Mucosa of descending colon (tissue), 3 donors: ENCODE results near the gene POLQ. TPM values are rescaled to one million over a fixed set of nuclear protein-coding genes. Genes with fewer than 3 reads are reported as not detected.
"Not testable (repeated sequence)": the region's sequence is repeated elsewhere in the genome, so short reads cannot be mapped to it uniquely, and the experiment has no call there.

ENCODE experiments used
- ATAC-seq: fragments of 200-7000 bp; cut with Tn5 transposase; one replicate; pipeline ENCODE4 v1.9.1; 2020; ENCODE audit warnings: mild to moderate bottlenecking, moderate library complexity
- DNase-seq, 3 donors: peaks; one replicate each; pipeline ENCODE4 v3.0.0-alpha.2; 2020
- H3K36me3 ChIP-seq: fragments of 200-600 bp; one replicate; pipeline ENCODE4 v1.8.0; 2021; ENCODE audit warnings: low read depth, mild to moderate bottlenecking
- H3K4me1 ChIP-seq: fragments of 200-600 bp; one replicate; pipeline ENCODE4 v1.8.0; 2021; ENCODE audit warnings: low read depth, mild to moderate bottlenecking
- H3K4me3 ChIP-seq: fragments of 200-600 bp; one replicate; pipeline ENCODE4 v1.8.0; 2021; ENCODE audit warnings: mild to moderate bottlenecking
- H3K9me3 ChIP-seq: fragments of 200-600 bp; one replicate; pipeline ENCODE4 v1.8.0; 2021; ENCODE audit warnings: mild to moderate bottlenecking
- intact Hi-C, 2 donors: fragments of 100-400 bp; cut with DNase I in 1 of 2; cut with micrococcal nuclease in 1 of 2; formaldehyde crosslinking; loops; one replicate each; pipeline versions ENCODE4 v1.11.0 to v1.11.1; 2022; cut with DNase I, micrococcal nuclease
- total RNA-seq, 3 donors: library from RNA; stranded (reverse); fragmentation: NEBNext Ultra II Directional in 2 of 3; extraction: Animal tissue kit (Norgen Biotek cat#: 25700) in 2 of 3; gene quantifications; one replicate each; pipeline versions ENCODE4 v1.2.1 to v1.2.4, GENCODE V29; 2021 to 2023
- TF ChIP-seq, protein P1 (sequence below): fragments of 200-600 bp; IDR thresholded peaks from one replicate; pipeline ENCODE4 v1.8.0; 2022; ENCODE audit warnings: antibody characterized with exemption, mild to moderate bottlenecking
- donor health status: DM: no; HTN: no; CAD: no; lungs with moderate emphysema.
- donor health status: DM: no; HTN: no; CAD: no.
- donor health status: DM: no; HTN: yes; CAD: no.

Gene POLQ
- total RNA-seq, 3 donors from 2014 or later: 1.9 to 4.8 (median 3.2) TPM

DNA sequence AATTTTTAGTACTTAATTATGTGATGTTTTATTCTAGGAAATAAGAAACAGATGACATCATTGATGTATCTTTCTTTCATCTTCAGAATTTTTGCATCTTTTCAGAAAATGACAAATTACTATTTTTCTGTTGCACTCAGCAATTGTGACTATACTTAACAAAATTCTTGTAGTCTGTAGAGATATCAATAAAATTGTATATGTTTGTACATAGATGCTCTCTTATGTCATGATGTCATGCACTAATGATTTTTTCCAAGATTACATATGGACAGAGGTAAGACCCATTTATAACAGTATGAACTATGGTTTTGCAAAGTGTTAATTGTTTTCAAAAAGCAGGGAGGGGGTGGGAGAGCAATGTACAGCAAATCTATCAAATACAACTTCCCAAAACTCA is 121.2 kb downstream of the POLQ start:
- no peak overlapping the region for H3K4me3 ChIP-seq
- no peaks in the 10 kb centered on the region for H3K9me3 ChIP-seq
- intact Hi-C loops: no loop called here
- DNase-seq (no peak), ATAC-seq (no peak)
- no peaks in the 10 kb centered on the region for H3K4me1 ChIP-seq
- H3K36me3 ChIP-seq: no peaks in the 10 kb centered on the region
- TF ChIP-seq, protein P1, sequence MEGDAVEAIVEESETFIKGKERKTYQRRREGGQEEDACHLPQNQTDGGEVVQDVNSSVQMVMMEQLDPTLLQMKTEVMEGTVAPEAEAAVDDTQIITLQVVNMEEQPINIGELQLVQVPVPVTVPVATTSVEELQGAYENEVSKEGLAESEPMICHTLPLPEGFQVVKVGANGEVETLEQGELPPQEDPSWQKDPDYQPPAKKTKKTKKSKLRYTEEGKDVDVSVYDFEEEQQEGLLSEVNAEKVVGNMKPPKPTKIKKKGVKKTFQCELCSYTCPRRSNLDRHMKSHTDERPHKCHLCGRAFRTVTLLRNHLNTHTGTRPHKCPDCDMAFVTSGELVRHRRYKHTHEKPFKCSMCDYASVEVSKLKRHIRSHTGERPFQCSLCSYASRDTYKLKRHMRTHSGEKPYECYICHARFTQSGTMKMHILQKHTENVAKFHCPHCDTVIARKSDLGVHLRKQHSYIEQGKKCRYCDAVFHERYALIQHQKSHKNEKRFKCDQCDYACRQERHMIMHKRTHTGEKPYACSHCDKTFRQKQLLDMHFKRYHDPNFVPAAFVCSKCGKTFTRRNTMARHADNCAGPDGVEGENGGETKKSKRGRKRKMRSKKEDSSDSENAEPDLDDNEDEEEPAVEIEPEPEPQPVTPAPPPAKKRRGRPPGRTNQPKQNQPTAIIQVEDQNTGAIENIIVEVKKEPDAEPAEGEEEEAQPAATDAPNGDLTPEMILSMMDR: no peak

DNA sequence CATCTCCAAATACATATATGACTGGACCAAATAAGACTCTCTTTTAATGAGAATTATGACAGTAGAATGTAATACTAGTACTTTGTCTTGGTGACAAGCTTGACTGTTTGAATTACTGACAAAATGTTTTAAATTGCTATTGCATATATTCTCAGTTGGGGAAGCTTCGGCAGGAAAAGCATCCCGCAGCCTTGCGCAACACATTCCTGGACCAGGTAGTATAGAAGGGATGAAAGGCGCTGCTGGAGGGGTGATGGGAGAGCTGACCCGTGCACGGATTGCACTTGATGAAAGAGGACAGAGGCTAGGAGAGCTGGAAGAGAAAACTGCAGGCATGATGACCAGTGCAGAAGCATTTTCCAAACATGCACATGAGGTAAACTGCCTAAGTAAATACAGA is 127.6 kb downstream of the POLQ start:
- DNase-seq (no peak), ATAC-seq (no peak)
- no peaks in the 10 kb centered on the region for H3K9me3 ChIP-seq
- no peak overlapping the region for H3K4me3 ChIP-seq
- intact Hi-C loops: no loop called here
- no peaks in the 10 kb centered on the region for H3K4me1 ChIP-seq
- TF ChIP-seq, protein P1: no peak
- H3K36me3 ChIP-seq: no peaks in the 10 kb centered on the region

GRCh38 chr3:121414924-121415323 is 130.9 kb downstream of the POLQ start:
- DNase-seq: no peak
- TF ChIP-seq, protein P1: no peak
- intact Hi-C loops: no loop called here
- Histone ChIP-seq H3K36me3 (no peaks in the 10 kb centered on the region), H3K4me1 (no peaks in the 10 kb centered on the region), H3K9me3 (no peaks in the 10 kb centered on the region), H3K4me3 (no peak overlapping the region)
- no peak for ATAC-seq

DNA sequence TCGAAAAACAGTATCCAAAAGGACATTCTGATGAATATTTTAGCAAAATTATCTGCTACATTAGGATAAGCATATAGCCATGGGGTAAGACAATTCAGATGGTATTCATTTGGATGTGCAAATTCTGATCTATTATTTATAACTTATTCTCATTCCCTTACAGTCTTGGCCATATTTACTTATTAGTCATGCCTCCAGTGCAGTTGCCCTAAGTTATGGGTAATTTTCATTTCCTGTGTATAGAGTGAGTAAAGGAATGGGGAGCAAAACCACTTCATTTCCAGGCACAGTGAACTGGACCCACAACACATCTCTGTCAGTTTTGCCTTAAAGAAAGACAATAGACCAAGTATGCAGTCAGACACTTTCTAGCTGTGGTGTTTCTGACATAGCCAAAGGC is 134.3 kb downstream of the POLQ start:
- Histone ChIP-seq H3K4me1 (no peaks in the 10 kb centered on the region), H3K4me3 (no peak overlapping the region), H3K9me3 (no peaks in the 10 kb centered on the region), H3K36me3 (no peaks in the 10 kb centered on the region)
- intact Hi-C loops: no loop called here
- no peak for DNase-seq
- TF ChIP-seq, protein P1: no peak
- no peak for ATAC-seq

GRCh38 chr3:121405631-121406030 is 140.2 kb downstream of the POLQ start:
- Histone ChIP-seq H3K4me3 (no peak overlapping the region), H3K4me1 (no peaks in the 10 kb centered on the region), H3K36me3 (no peaks in the 10 kb centered on the region), H3K9me3 (no peaks in the 10 kb centered on the region)
- TF ChIP-seq, protein P1: no peak
- intact Hi-C loops: no loop called here
- DNase-seq (no peak), ATAC-seq (no peak)

DNA sequence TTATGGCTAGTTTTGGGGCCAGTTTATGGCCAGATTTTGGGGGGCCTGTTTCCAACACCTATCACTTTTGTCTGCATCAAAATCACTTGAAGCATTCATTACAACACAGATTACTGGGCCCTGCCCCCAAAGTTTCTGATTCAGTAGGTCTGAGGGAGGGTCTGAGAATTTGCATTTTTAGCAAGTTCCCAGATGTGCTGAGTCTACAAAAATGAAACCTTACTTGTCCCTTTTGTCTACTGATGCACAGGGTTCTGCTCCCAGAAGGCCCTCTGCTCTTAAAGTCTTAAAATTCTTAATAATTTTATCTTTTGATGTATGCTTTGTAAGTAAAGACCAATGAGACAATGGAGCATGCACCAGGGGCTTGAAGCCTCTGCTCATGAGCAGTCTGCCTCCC is 146.0 kb downstream of the POLQ start:
- intact Hi-C loops: no loop called here
- Histone ChIP-seq H3K9me3 (no peaks in the 10 kb centered on the region), H3K4me3 (no peak overlapping the region), H3K36me3 (no peaks in the 10 kb centered on the region), H3K4me1 (no peaks in the 10 kb centered on the region)
- no peak for DNase-seq
- ATAC-seq: no peak
- TF ChIP-seq, protein P1: no peak

DNA sequence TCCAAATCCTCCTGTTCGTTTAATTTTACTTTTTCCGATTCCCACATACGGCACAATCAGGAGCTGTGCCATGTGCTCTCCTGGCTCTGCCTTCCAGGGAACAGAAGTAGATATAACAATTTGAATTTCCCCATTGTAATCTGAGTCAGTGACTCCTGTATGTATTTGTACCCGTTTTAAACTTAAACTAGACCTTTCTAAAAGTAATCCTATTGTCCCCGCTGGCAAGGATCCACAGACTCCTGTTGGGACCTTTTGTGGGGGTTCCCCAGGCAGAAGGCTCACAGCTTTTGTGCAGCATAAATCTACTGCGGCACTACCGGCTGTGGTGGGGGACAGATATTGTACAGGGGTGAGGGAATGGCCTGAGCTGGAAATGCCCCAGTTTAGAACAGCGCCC is 147.7 kb downstream of the POLQ start:
- H3K4me1 ChIP-seq, H3K4me3 ChIP-seq, DNase-seq, intact Hi-C loops, ATAC-seq, H3K9me3 ChIP-seq, H3K36me3 ChIP-seq: not testable (repeated sequence)

DNA sequence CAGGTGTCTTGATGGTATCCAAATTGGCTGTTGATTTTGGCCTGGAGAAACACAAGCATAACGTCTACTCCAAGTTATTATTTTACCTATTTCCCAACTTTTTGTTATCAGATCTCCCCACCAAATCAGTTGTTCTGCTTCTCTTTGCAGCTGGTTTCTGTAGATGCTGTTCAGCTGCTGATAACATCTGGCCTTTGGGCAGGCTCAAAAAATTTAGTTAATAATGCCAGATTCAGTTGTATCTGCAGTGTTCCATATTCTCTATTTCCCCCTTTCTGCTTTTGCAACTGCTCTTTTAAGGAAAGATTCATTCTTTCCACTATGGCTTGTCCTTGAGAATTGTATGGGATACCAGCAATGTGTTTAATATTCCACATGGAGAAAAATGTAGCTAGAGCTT is 149.8 kb downstream of the POLQ start:
- H3K4me1 ChIP-seq, H3K9me3 ChIP-seq, H3K4me3 ChIP-seq, intact Hi-C loops, DNase-seq, ATAC-seq, H3K36me3 ChIP-seq: not testable (repeated sequence)

- DNase-seq, ATAC-seq, H3K4me1 ChIP-seq, H3K9me3 ChIP-seq, H3K36me3 ChIP-seq, H3K4me3 ChIP-seq, intact Hi-C loops: not testable (repeated sequence)
These were observed 157.5 kb downstream of the POLQ start for GRCh38 chr3:121388308-121388707.
